A673 (cell line): Measurements from ENCODE around the gene RAB3C. TPM values are rescaled to one million over a fixed set of nuclear protein-coding genes. Genes with fewer than 3 reads are reported as not detected.

Experiments used
- BruUV-seq: library from RNA; stranded (reverse); fragments of 400-500 nt; replicated peaks from 2 replicates; lab custom pipeline; 2021; lab: Mats Ljungman, UMichigan
- CTCF ChIA-PET: fragments of 300-600 bp; sonication (Branson Sonifier 250); formaldehyde crosslinking; loops from one replicate; lab custom pipeline; 2022; ENCODE audit warnings: antibody characterized with exemption; lab: Charles Lee
- POLR2A ChIA-PET: fragments of 300-600 bp; sonication (Branson Sonifier 250); formaldehyde crosslinking; loops from one replicate; lab custom pipeline; 2022; ENCODE audit warnings: antibody characterized with exemption; ENCODE audit not compliant: low non-redundant PET; lab: Charles Lee
- DNase-seq: peaks from one replicate; pipeline ENCODE4 v3.0.0-alpha.2; 2015; ENCODE audit warnings: low spot score
- H3K27ac ChIP-seq: fragments of 200-600 bp; sonication (generic); 2 replicates; pipeline ENCODE4 v1.5.1; 2016; ENCODE audit warnings: mixed run types, low read depth, mild to moderate bottlenecking, mixed read lengths, antibody characterized with exemption, low read length; ENCODE audit not compliant: poor library complexity, severe bottlenecking
- H3K27me3 ChIP-seq: fragments of 200-600 bp; sonication (generic); replicated peaks from 2 replicates; pipeline ENCODE4 v1.6.1; 2017; ENCODE audit warnings: mixed run types, low read depth, mild to moderate bottlenecking, mixed read lengths, antibody characterized with exemption, low read length; ENCODE audit not compliant: insufficient read depth, poor library complexity
- H3K36me3 ChIP-seq: fragments of 200-600 bp; sonication (generic); 2 replicates; pipeline ENCODE4 v1.6.1; 2016; ENCODE audit warnings: mixed run types, mild to moderate bottlenecking, mixed read lengths, antibody characterized with exemption, low read length; ENCODE audit not compliant: insufficient read depth, poor library complexity, severe bottlenecking
- H3K4me1 ChIP-seq: fragments of 200-600 bp; sonication (generic); 2 replicates; pipeline ENCODE4 v1.6.1; 2017; ENCODE audit warnings: mixed run types, mild to moderate bottlenecking, mixed read lengths, antibody characterized with exemption, low read length; ENCODE audit not compliant: insufficient read depth, poor library complexity, severe bottlenecking
- H3K4me3 ChIP-seq: fragments of 200-600 bp; sonication (generic); 2 replicates; pipeline ENCODE4 v1.5.1; 2016; ENCODE audit warnings: low read depth, mixed run types, mild to moderate bottlenecking, mixed read lengths, low read length; ENCODE audit not compliant: poor library complexity, severe bottlenecking
- H3K9me3 ChIP-seq: fragments of 200-600 bp; sonication (generic); 2 replicates; pipeline ENCODE4 v1.6.1; 2016; ENCODE audit warnings: mixed run types, low read depth, mild to moderate bottlenecking, mixed read lengths, antibody characterized with exemption, low read length; ENCODE audit not compliant: poor library complexity, severe bottlenecking
- EZH2 ChIP-seq: fragments of 200-600 bp; sonication (generic); IDR thresholded peaks from 2 replicates; pipeline ENCODE4 v1.6.1; 2017; ENCODE audit warnings: borderline replicate concordance, low read depth, mild to moderate bottlenecking, mixed read lengths, antibody characterized with exemption, low read length; ENCODE audit not compliant: poor library complexity, severe bottlenecking
- intact Hi-C: fragments of 100-400 bp; cut with micrococcal nuclease; formaldehyde crosslinking; loops from one replicate; pipeline ENCODE4 v1.10.0; 2022; ENCODE audit not compliant: unreplicated experiment
- total RNA-seq: library from RNA; stranded (reverse); gene quantifications from 2 replicates; pipeline ENCODE4 v1.2.3, GENCODE V29; 2021
- TF ChIP-seq, protein P1 (sequence below): fragments of 300-800, 200-600 bp; sonication (generic); conservative IDR thresholded peaks from 2 replicates; pipeline ENCODE4 v1.5.1; 2017; ENCODE audit warnings: low read depth, mild to moderate bottlenecking, antibody characterized with exemption, low read length, moderate library complexity, mixed read lengths

The RAB3C gene
- total RNA-seq, 1 experiment from 2014 or later, result 0.64 TPM

DNA sequence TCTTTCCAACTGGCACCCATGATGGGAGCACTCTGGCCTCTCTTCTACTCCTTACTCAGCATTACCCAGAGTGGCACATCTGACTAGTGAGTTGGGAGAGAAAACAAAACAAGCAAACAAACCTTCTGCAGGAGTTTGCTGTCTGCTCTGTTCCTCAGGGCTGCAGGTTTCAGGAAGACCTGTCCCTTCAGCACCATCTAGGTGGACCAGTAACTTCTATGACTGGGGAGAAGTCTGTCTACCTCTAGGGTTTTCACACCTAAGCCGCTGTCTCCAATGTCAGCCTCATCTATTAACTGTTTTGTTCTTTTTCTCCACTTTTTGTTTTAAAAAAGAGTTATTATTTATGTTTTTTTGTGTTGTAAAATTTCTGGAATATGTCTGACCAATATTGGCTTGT, 58.7 kb downstream of the RAB3C start:
- H3K9me3 ChIP-seq, result no peaks in the 10 kb centered on the region
- no peaks in the 10 kb centered on the region for H3K4me1 ChIP-seq
- intact Hi-C loops, result no loop called here
- DNase-seq, result no peak
- no peak overlapping the region for H3K27ac ChIP-seq
- ChIA-PET CTCF (no interaction called here), POLR2A (no interaction called here)
- BruUV-seq, result no TSS peak
- H3K4me3 ChIP-seq, result no peak overlapping the region
- no peaks in the 10 kb centered on the region for H3K36me3 ChIP-seq
- no peaks in the 10 kb centered on the region for H3K27me3 ChIP-seq
- TF ChIP-seq EZH2, result no peak
- TF ChIP-seq, protein P1, sequence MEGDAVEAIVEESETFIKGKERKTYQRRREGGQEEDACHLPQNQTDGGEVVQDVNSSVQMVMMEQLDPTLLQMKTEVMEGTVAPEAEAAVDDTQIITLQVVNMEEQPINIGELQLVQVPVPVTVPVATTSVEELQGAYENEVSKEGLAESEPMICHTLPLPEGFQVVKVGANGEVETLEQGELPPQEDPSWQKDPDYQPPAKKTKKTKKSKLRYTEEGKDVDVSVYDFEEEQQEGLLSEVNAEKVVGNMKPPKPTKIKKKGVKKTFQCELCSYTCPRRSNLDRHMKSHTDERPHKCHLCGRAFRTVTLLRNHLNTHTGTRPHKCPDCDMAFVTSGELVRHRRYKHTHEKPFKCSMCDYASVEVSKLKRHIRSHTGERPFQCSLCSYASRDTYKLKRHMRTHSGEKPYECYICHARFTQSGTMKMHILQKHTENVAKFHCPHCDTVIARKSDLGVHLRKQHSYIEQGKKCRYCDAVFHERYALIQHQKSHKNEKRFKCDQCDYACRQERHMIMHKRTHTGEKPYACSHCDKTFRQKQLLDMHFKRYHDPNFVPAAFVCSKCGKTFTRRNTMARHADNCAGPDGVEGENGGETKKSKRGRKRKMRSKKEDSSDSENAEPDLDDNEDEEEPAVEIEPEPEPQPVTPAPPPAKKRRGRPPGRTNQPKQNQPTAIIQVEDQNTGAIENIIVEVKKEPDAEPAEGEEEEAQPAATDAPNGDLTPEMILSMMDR, result no peak

DNA sequence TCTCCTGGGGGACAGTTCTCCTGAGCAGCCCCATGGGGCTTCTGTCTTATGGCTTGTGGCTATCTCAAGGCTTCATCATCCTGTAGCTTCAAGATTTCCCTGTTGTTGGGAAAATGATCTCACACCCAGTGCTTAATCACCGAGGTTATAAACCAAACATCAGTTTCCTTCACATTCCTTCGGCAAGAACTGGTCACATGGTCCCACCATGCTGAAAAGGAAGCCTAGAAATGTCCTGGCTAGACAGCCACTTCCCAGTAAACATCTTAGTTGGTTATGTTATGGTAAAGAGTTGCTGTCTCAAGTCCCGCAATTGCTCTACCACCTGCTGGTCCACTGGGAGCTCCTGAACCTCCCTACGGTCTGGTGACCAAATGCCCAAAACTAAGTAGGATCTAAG, 66.0 kb downstream of the RAB3C start:
- no peaks in the 10 kb centered on the region for H3K4me1 ChIP-seq
- no peak overlapping the region for H3K4me3 ChIP-seq
- ChIA-PET POLR2A (no interaction called here), CTCF (no interaction called here)
- intact Hi-C loops, result no loop called here
- DNase-seq, result no peak
- H3K27me3 ChIP-seq, result no peaks in the 10 kb centered on the region
- H3K9me3 ChIP-seq, result no peaks in the 10 kb centered on the region
- BruUV-seq, result no TSS peak
- TF ChIP-seq, protein P1, result no peak
- TF ChIP-seq EZH2, result no peak
- no peaks in the 10 kb centered on the region for H3K36me3 ChIP-seq
- no peak overlapping the region for H3K27ac ChIP-seq

DNA sequence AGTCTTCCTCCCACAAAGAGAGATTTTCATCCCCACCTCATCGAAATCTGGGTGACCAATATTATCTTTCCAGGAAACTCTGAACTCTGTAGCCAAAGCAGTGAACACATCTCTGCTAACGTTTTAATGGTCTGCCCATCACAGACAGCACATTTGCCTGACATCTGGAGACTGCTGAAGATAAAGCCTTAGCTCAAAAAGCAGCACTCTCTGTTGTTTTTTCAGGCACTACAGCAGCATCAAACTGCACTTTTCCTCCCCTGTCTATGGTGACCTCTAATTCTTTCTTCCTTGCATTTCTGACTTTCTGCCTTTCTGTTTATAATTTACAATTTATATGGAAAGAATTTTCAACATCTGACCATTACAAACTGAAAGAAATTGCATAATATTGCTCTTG, 66.8 kb downstream of the RAB3C start:
- H3K9me3 ChIP-seq, result no peaks in the 10 kb centered on the region
- H3K27ac ChIP-seq, result no peak overlapping the region
- intact Hi-C loops, result no loop called here
- no peaks in the 10 kb centered on the region for H3K27me3 ChIP-seq
- CTCF ChIA-PET, result no interaction called here
- H3K36me3 ChIP-seq, result no peaks in the 10 kb centered on the region
- POLR2A ChIA-PET, result no interaction called here
- H3K4me3 ChIP-seq, result no peak overlapping the region
- DNase-seq, result no peak
- no peaks in the 10 kb centered on the region for H3K4me1 ChIP-seq
- TF ChIP-seq EZH2, result no peak
- TF ChIP-seq, protein P1, result no peak
- BruUV-seq, result no TSS peak
